Esophagus muscularis mucosa (tissue), 3 donors: Measurements from ENCODE around the gene ARHGEF6.

Source experiments
- CTCF ChIP-seq, 3 experiments: fragments of 200-600 bp in 2 of 3; fragments of 450-650 bp in 1 of 3; sonication (generic) in 2 of 3; IDR thresholded peaks; one replicate each; pipeline ENCODE4 v1.5.1; 2017 to 2019; ENCODE audit warnings: antibody characterized with exemption in 3 of 3, mild to moderate bottlenecking in 2 of 3, moderate library complexity in 1 of 3
- POLR2A ChIP-seq: fragments of 450-650 bp; IDR thresholded peaks from one replicate; pipeline ENCODE4 v1.6.1; 2017; ENCODE audit warnings: antibody characterized with exemption, moderate library complexity, mild to moderate bottlenecking, low read depth

GRCh38 chrX:136828830-136829229 lies 48.1 kb upstream of the ARHGEF6 start:
- no peak for TF ChIP-seq CTCF (IDR thresholded peaks at IDR 0.05)
- TF ChIP-seq POLR2A, result no peak
